GM13976 (cell line): ENCODE data around the gene YAP1.

Experiments
- DNase-seq: peaks from one replicate; pipeline ENCODE4 v3.0.0; 2012; ENCODE audit warnings: low spot score
- CTCF ChIP-seq: IDR thresholded peaks from 2 replicates; pipeline ENCODE4 v1.5.1; 2012; ENCODE audit warnings: borderline replicate concordance, mild to moderate bottlenecking; ENCODE audit not compliant: insufficient read depth; ENCODE audit errors: extremely low read depth, missing control alignments, control extremely low read depth
- in situ Hi-C: fragments of 300-500 bp; cut with MboI; formaldehyde crosslinking; loops from one replicate; pipeline ENCODE4 v1.12.0; 2022; ENCODE audit warnings: low sequenced_read_pairs, mixed read lengths, inconsistent platforms; ENCODE audit not compliant: unreplicated experiment

Gene YAP1

GRCh38 chr11:102184269-102184987, 74.2 kb downstream of the YAP1 start:
- no peak for TF ChIP-seq CTCF
- in situ Hi-C loops = no loop called here
- DNase-seq = no peak

- in situ Hi-C loops = no loop called here
- DNase-seq = no peak
- no peak for TF ChIP-seq CTCF
These were observed 76.4 kb downstream of the YAP1 start for GRCh38 chr11:102186551-102187191.

GRCh38 chr11:102187416-102188151, 77.3 kb downstream of the YAP1 start:
- no peak for TF ChIP-seq CTCF
- DNase-seq = no peak
- in situ Hi-C loops = no loop called here

GRCh38 chr11:102188488-102188887, 78.2 kb downstream of the YAP1 start:
- no peak for DNase-seq

GRCh38 chr11:102191832-102192231, 81.6 kb downstream of the YAP1 start:
- no peak for DNase-seq
- in situ Hi-C loops = no loop called here
- TF ChIP-seq CTCF = no peak

More at GRCh38 chr11:102188488-102188887, 78.2 kb downstream of the YAP1 start:
- in situ Hi-C loops = no loop called here
- TF ChIP-seq CTCF = no peak

GRCh38 chr11:102192349-102193066, 82.3 kb downstream of the YAP1 start:
- TF ChIP-seq CTCF = no peak
- no peak for DNase-seq
- in situ Hi-C loops = no loop called here
